DND-41 (cell line): ENCODE results near the gene CCND2.

Source experiments
- ATAC-seq: fragments of 200-7000 bp; cut with Tn5 transposase; 3 replicates; pipeline ENCODE4 v1.9.1; 2021; ENCODE audit warnings: low read depth; ENCODE audit not compliant: insufficient read depth
- DNase-seq: peaks from one replicate; pipeline ENCODE4 v3.0.0-alpha.2; 2020
- H2AFZ ChIP-seq: 2 replicates; pipeline ENCODE4 v1.6.0; 2012; ENCODE audit warnings: low read depth, low read length
- H3K27ac ChIP-seq: 2 replicates; pipeline ENCODE4 v1.5.1; 2012; ENCODE audit warnings: low read length, inconsistent platforms
- H3K27me3 ChIP-seq: fragments of 200-600 bp; sonication (generic); 2 replicates; pipeline ENCODE4 v1.6.0; 2012; ENCODE audit warnings: low read length, mild to moderate bottlenecking, inconsistent platforms; ENCODE audit not compliant: insufficient read depth, poor library complexity
- H3K36me3 ChIP-seq: 2 replicates; pipeline ENCODE4 v1.5.1; 2012; ENCODE audit warnings: low read length, inconsistent platforms; ENCODE audit not compliant: insufficient read depth
- H3K4me1 ChIP-seq: 2 replicates; pipeline ENCODE4 v1.5.1; 2012; ENCODE audit warnings: mild to moderate bottlenecking, low read length; ENCODE audit not compliant: insufficient read depth
- H3K4me2 ChIP-seq: 2 replicates; pipeline ENCODE4 v1.6.0; 2012; ENCODE audit warnings: mild to moderate bottlenecking, moderate library complexity, low read length, inconsistent platforms; ENCODE audit not compliant: insufficient read depth
- H3K4me3 ChIP-seq, 2 experiments: fragments of 200-600 bp in 1 of 2; shearing (Covaris generic) in 1 of 2; 2 replicates each; pipeline ENCODE4 v1.5.1; 2012 to 2016; ENCODE audit warnings: inconsistent platforms in 2 of 2, low read length in 2 of 2, mild to moderate bottlenecking in 2 of 2, low read depth in 1 of 2, moderate library complexity in 1 of 2
- H3K79me2 ChIP-seq: 2 replicates; pipeline ENCODE4 v1.6.0; 2012; ENCODE audit warnings: low read length, inconsistent platforms; ENCODE audit not compliant: insufficient read depth
- H3K9ac ChIP-seq: 2 replicates; pipeline ENCODE4 v1.6.0; 2012; ENCODE audit warnings: low read depth, mild to moderate bottlenecking, inconsistent platforms, low read length, moderate library complexity
- H3K9me3 ChIP-seq: 2 replicates; pipeline ENCODE4 v1.5.1; 2012; ENCODE audit warnings: low read length, moderate library complexity, mild to moderate bottlenecking, inconsistent platforms; ENCODE audit not compliant: insufficient read depth, severe bottlenecking
- H4K20me1 ChIP-seq: 2 replicates; pipeline ENCODE4 v1.6.0; 2012; ENCODE audit warnings: low read length; ENCODE audit not compliant: insufficient read depth
- CTCF ChIP-seq: IDR thresholded peaks from 2 replicates; pipeline ENCODE4 v1.5.1; 2012; ENCODE audit warnings: borderline replicate concordance, low read length, moderate library complexity, mild to moderate bottlenecking; ENCODE audit not compliant: poor library complexity, severe bottlenecking; ENCODE audit errors: extremely low read depth
- EZH2 ChIP-seq: IDR thresholded peaks from 3 replicates; pipeline ENCODE4 v1.6.1; 2012; ENCODE audit warnings: borderline replicate concordance, low read depth, mild to moderate bottlenecking, moderate library complexity, low read length, inconsistent platforms; ENCODE audit not compliant: severe bottlenecking

CCND2 gene

DNA sequence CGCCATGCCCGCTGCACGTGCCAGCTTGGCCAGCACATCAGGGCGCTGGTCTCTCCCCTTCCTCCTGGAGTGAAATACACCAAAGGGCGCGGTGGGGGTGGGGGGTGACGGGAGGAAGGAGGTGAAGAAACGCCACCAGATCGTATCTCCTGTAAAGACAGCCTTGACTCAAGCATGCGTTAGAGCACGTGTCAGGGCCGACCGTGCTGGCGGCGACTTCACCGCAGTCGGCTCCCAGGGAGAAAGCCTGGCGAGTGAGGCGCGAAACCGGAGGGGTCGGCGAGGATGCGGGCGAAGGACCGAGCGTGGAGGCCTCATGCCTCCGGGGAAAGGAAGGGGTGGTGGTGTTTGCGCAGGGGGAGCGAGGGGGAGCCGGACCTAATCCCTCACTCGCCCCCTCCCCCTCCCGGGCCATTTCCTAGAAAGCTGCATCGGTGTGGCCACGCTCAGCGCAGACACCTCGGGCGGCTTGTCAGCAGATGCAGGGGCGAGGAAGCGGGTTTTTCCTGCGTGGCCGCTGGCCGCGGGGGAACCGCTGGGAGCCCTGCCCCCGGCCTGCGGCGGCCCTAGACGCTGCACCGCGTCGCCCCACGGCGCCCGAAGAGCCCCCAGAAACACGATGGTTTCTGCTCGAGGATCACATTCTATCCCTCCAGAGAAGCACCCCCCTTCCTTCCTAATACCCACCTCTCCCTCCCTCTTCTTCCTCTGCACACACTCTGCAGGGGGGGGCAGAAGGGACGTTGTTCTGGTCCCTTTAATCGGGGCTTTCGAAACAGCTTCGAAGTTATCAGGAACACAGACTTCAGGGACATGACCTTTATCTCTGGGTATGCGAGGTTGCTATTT lies 914 bp upstream of the CCND2 start:
- ATAC-seq (peak; percentile 37), DNase-seq (peak; percentile 64)
- H3K4me2 ChIP-seq, result peak overlapping the region; percentile 98
- peak; percentile 62 for TF ChIP-seq EZH2
- TF ChIP-seq CTCF, result no peak
- no peaks in the 10 kb centered on the region for H3K36me3 ChIP-seq
- peak overlapping the region; percentile 83 for H2AFZ ChIP-seq
- peaks cover 59% of the 10 kb centered on the region for H3K4me1 ChIP-seq
- peak overlapping the region; percentile 52 for H3K9ac ChIP-seq
- H3K4me3 ChIP-seq, result peak overlapping the region; percentile 27 to 62; a peak in 3 of 4 replicates
- no peaks in the 10 kb centered on the region for H3K9me3 ChIP-seq
- no peak overlapping the region; the same call in 1 of the 2 replicates for H3K27ac ChIP-seq
- H4K20me1 ChIP-seq, result peaks cover 24% of the 10 kb centered on the region
- H3K79me2 ChIP-seq, result no peaks in the 10 kb centered on the region
- H3K27me3 ChIP-seq, result peaks cover 94% of the 10 kb centered on the region

DNA sequence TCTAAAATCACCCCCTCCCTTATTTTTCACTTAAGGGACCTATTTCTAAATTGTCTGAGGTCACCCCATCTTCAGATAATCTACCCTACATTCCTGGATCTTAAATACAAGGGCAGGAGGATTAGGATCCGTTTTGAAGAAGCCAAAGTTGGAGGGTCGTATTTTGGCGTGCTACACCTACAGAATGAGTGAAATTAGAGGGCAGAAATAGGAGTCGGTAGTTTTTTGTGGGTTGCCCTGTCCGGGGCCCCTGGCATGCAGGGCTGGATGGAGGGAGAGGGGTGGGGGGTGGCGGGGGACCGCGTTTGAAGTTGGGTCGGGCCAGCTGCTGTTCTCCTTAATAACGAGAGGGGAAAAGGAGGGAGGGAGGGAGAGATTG lies 300 bp upstream of the CCND2 start:
- no peak overlapping the region; the same call in 1 of the 2 replicates for H2AFZ ChIP-seq
- H3K27me3 ChIP-seq, result peaks cover 88% of the 10 kb centered on the region

GRCh38 chr12:4274396-4275015 lies 944 bp downstream of the CCND2 start:
- Histone ChIP-seq H2AFZ (no peak overlapping the region), H3K27me3 (peaks cover 76% of the 10 kb centered on the region), H3K36me3 (no peaks in the 10 kb centered on the region), H4K20me1 (peaks cover 24% of the 10 kb centered on the region), H3K4me1 (peaks cover 51% of the 10 kb centered on the region), H3K27ac (no peak overlapping the region), H3K9me3 (no peaks in the 10 kb centered on the region), H3K79me2 (no peaks in the 10 kb centered on the region), H3K9ac (no peak overlapping the region), H3K4me2 (peak overlapping the region; percentile 98), H3K4me3 (peak overlapping the region in 1 of 2 experiments; percentile 62; a peak in 1 of 4 replicates)
- ATAC-seq (no peak), DNase-seq (peak; percentile 8)
- TF ChIP-seq EZH2, result peak; percentile 39
- no peak for TF ChIP-seq CTCF

More for the DNA sequence above, 300 bp upstream of the CCND2 start:
- DNase-seq (no peak), ATAC-seq (no peak)
- peaks cover 24% of the 10 kb centered on the region for H4K20me1 ChIP-seq
- peaks cover 59% of the 10 kb centered on the region for H3K4me1 ChIP-seq
- no peak overlapping the region for H3K27ac ChIP-seq
- H3K9ac ChIP-seq, result peak overlapping the region; percentile 52; the same call in 1 of the 2 replicates
- peak overlapping the region in 1 of 2 experiments; percentile 62; a peak in 2 of 4 replicates for H3K4me3 ChIP-seq
- H3K36me3 ChIP-seq, result no peaks in the 10 kb centered on the region
- peak overlapping the region; percentile 98 for H3K4me2 ChIP-seq
- H3K9me3 ChIP-seq, result no peaks in the 10 kb centered on the region
- no peak for TF ChIP-seq EZH2
- no peak for TF ChIP-seq CTCF
- no peaks in the 10 kb centered on the region for H3K79me2 ChIP-seq
